Subcutaneous abdominal adipose tissue (tissue), 5 donors: ENCODE measurements around the gene MRPL51.

Experiments used
- H3K27ac ChIP-seq: one replicate; pipeline ENCODE4 v1.7.0; 2013; ENCODE audit warnings: low read depth, mild to moderate bottlenecking, inconsistent platforms, low read length, moderate library complexity
- H3K27me3 ChIP-seq, 5 donors: one replicate each; pipeline ENCODE4 v1.7.0; 2013; ENCODE audit warnings: low read length in 5 of 5, inconsistent platforms in 1 of 5; ENCODE audit not compliant: control insufficient read depth in 5 of 5, insufficient read depth in 4 of 5
- H3K36me3 ChIP-seq, 5 donors: one replicate each; pipeline ENCODE4 v1.7.0; 2013; ENCODE audit warnings: low read length in 5 of 5; ENCODE audit not compliant: control insufficient read depth in 5 of 5, insufficient read depth in 5 of 5
- H3K4me1 ChIP-seq, 5 donors: one replicate each; pipeline ENCODE4 v1.7.0; 2013; ENCODE audit warnings: low read length in 5 of 5, mild to moderate bottlenecking in 3 of 5, moderate library complexity in 1 of 5; ENCODE audit not compliant: control insufficient read depth in 5 of 5, insufficient read depth in 5 of 5
- H3K4me3 ChIP-seq, 5 donors: one replicate each; pipeline ENCODE4 v1.7.0; 2013; ENCODE audit warnings: low read length in 5 of 5, low read depth in 1 of 5
- H3K9ac ChIP-seq, 5 donors: one replicate each; pipeline ENCODE4 v1.7.0; 2013; ENCODE audit warnings: low read length in 5 of 5, mild to moderate bottlenecking in 4 of 5, moderate library complexity in 3 of 5
- H3K9me3 ChIP-seq, 5 donors: one replicate each; pipeline ENCODE4 v1.7.0; 2013; ENCODE audit warnings: low read length in 5 of 5; ENCODE audit not compliant: control insufficient read depth in 5 of 5
- donor health status: healthy.
- donor health status: healthy.
- donor health status: healthy.
- donor health status: healthy.
- donor health status: healthy.

Gene MRPL51

DNA sequence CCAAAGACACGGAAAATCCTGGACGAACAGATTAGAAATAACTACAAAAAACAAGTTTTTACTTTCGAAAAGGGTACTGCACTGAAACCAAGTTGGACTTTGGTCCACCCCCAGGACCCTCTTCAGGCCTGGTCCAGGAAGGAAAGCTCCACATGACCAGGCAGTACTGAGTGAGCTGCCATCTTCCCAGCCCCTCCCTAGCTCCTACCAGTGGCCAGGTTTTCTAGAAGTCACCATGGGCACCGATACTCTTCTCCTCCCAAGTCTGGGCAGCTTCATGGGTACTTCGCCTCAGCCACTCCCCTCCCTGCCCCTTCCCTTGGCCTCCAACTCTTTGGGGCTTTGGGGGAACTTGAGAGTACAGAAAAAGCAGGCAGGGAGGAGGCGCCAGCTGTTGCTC is 29.2 kb downstream of the MRPL51 start:
- no peaks in the 10 kb centered on the region for H3K9me3 ChIP-seq
- no peaks in the 10 kb centered on the region for H3K27me3 ChIP-seq
- H3K36me3 ChIP-seq: peaks cover 7 to 71% (median 61%) of the 10 kb centered on the region in 5 donors
- no peak overlapping the region for H3K4me3 ChIP-seq
- peaks cover 0 to 29% (median 7%) of the 10 kb centered on the region in 5 donors for H3K4me1 ChIP-seq
- no peak overlapping the region for H3K9ac ChIP-seq
- H3K27ac ChIP-seq: no peak overlapping the region

DNA sequence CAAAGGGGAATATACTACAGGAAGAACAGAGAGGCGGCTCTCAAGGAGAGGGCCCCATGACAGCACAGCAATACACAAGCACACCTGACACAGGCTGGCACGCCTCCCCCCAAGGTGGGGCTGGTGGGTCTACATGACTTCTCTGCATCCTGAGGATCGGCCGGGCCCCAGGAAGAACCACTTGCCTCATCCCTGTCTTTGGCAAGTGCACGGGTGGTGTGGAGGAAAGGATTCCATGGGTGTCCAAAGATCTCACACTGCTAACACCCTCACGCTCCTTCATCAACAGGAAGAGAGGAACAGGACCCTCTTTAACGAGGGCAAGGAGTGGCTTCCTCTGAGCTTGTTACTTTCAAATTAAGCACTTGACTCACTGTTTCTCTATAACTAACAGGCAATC is 29.8 kb downstream of the MRPL51 start:
- Histone ChIP-seq H3K9ac (no peak overlapping the region), H3K27ac (no peak overlapping the region), H3K4me1 (peaks cover 0 to 29% (median 5%) of the 10 kb centered on the region in 5 donors)

DNA sequence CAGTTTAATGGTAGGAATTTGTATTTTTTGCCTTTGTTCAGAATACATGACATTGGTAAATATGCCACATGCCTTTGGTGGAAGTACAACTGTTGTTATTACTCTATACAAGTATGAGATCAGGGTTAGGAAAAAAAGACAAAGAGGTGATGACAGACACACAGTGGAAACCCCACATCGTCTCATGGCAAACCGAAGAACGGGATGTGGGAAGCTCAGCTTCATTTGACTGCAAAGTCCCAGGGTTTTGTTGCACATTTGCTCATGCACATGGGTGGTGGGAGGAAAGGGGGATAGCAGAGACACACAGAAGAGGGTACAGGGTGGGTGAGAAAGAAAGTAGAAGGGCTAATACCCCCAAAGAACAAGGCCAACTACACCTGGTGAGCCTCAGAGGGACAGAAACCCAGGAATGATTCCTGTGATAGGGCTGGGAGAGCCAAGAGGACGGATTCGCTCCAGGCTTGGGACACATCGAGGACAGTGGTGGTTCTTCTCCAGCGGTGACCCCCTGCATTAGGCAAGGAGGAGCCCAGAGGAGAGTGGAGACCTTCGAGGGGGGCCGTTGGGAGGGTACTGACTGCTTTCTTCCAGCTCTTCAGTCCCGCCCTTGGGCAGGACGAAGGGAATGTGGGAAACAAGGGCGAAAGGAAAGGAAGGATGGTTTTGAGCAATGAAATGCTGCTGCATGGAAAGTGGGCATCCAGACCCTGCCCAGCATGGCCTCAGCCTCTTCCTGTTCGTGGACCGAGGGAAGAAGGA is 30.6 kb downstream of the MRPL51 start:
- Histone ChIP-seq H3K27ac (no peak overlapping the region), H3K9ac (peak overlapping the region in 1 of 5 donors; percentile 23), H3K4me1 (peaks cover 0 to 29% (median 5%) of the 10 kb centered on the region in 5 donors)

More for the DNA sequence above, 29.8 kb downstream of the MRPL51 start:
- Histone ChIP-seq H3K4me3 (no peak overlapping the region), H3K9me3 (no peaks in the 10 kb centered on the region), H3K36me3 (peaks cover 7 to 78% (median 67%) of the 10 kb centered on the region in 5 donors), H3K27me3 (no peaks in the 10 kb centered on the region)

GRCh38 chr12:6461401-6462233 is 31.4 kb downstream of the MRPL51 start:
- Histone ChIP-seq H3K27ac (no peak overlapping the region), H3K4me1 (peaks cover 0 to 29% (median 5%) of the 10 kb centered on the region in 5 donors), H3K9ac (peak overlapping the region in 1 of 5 donors; percentile 23), H3K9me3 (no peaks in the 10 kb centered on the region), H3K4me3 (no peak overlapping the region), H3K36me3 (peaks cover 7 to 91% (median 80%) of the 10 kb centered on the region in 5 donors), H3K27me3 (no peaks in the 10 kb centered on the region)

More for the DNA sequence above, 30.6 kb downstream of the MRPL51 start:
- Histone ChIP-seq H3K4me3 (no peak overlapping the region), H3K27me3 (no peaks in the 10 kb centered on the region), H3K36me3 (peaks cover 7 to 86% (median 73%) of the 10 kb centered on the region in 5 donors), H3K9me3 (no peaks in the 10 kb centered on the region)

DNA sequence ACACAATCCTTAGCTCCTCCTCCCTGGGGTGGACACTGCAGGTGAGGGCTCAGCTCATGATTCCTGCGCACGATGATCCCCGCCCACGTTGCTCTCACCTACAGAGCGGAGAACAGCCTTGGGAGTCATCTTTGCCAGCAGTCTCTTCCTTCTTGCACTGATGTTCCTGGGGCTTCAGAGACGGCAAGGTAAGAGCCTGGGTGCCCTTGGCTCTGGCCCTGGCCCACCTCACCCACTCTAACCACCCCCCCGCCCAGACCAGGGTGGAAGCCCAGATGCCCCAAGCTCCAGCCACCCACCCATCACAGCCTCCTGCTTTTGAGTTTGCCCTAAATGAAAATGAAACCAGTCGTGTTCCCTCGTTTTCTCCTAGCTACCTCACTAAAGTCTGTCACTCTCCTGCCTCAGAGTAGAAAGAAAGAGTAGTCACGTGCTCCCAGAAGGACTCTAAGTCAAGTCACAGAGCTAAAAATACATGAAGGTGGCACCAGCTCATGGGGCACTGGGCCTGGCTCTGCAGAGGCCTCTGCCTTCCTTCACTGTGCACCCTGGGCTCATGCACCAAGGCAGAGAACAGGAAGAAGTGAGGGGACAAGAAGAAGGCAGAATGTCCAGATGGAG is 32.2 kb downstream of the MRPL51 start:
- Histone ChIP-seq H3K9ac (no peak overlapping the region), H3K9me3 (no peaks in the 10 kb centered on the region), H3K4me3 (no peak overlapping the region), H3K4me1 (peaks cover 0 to 29% (median 5%) of the 10 kb centered on the region in 5 donors), H3K27ac (no peak overlapping the region), H3K36me3 (peaks cover 7 to 88% (median 78%) of the 10 kb centered on the region in 5 donors), H3K27me3 (no peaks in the 10 kb centered on the region)

GRCh38 chr12:6459004-6459337 is 34.1 kb downstream of the MRPL51 start:
- Histone ChIP-seq H3K27me3 (no peaks in the 10 kb centered on the region), H3K36me3 (peaks cover 15 to 86% (median 77%) of the 10 kb centered on the region in 5 donors), H3K9me3 (no peaks in the 10 kb centered on the region), H3K9ac (no peak overlapping the region), H3K27ac (no peak overlapping the region), H3K4me3 (no peak overlapping the region), H3K4me1 (peaks cover 0 to 27% (median 5%) of the 10 kb centered on the region in 5 donors)

DNA sequence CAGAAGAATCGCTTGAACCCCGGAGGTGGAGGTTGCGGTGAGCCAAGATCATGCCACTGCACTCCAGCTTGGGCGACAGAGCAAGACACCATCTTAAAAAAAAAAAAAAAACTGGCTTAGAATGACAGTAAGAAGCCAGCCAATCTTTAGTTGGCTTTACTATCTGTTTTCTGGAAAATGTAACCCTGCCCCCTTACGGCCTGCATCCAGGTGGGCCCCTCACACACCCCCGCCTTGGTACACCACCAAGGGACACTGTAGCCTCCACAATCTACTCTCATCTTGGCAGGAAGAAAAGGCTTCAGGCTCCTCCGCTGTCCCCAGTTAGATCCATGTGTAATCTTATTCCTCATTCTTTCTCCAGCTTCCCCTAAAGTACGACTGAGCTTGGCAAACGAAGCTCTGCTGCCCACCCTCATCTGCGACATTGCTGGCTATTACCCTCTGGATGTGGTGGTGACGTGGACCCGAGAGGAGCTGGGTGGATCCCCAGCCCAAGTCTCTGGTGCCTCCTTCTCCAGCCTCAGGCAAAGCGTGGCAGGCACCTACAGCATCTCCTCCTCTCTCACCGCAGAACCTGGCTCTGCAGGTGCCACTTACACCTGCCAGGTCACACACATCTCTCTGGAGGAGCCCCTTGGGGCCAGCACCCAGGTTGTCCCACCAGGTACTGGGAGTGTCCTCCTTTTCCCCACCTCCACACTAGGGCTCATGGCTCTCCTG is 34.6 kb downstream of the MRPL51 start:
- Histone ChIP-seq H3K4me1 (peaks cover 0 to 28% (median 5%) of the 10 kb centered on the region in 5 donors), H3K4me3 (no peak overlapping the region), H3K36me3 (peaks cover 13 to 86% (median 74%) of the 10 kb centered on the region in 5 donors), H3K27me3 (no peaks in the 10 kb centered on the region), H3K9ac (no peak overlapping the region), H3K27ac (no peak overlapping the region), H3K9me3 (no peaks in the 10 kb centered on the region)

DNA sequence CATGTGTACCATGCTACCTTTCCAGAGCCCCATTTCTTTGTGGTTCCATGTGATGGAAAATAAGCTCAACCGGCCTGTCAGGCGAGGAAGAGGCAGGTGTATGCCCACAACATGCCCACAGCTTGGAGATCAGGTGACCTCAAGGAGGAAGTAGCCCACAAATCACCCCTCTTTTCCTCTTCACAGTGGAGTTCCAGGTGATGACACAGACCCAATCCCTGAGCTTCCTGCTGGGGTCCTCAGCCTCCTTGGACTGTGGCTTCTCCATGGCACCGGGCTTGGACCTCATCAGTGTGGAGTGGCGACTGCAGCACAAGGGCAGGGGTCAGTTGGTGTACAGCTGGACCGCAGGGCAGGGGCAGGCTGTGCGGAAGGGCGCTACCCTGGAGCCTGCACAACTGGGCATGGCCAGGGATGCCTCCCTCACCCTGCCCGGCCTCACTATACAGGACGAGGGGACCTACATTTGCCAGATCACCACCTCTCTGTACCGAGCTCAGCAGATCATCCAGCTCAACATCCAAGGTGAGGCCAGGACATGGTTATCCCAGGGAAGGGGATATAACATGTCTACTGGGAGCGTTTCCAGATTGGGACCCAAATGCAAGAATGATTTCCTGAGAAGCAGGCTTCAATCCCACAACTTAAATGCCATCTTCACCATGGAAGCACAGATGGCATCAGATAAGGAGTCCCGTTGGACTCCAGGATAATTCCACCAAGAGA is 35.7 kb downstream of the MRPL51 start:
- Histone ChIP-seq H3K9ac (no peak overlapping the region), H3K4me1 (peaks cover 5 to 33% (median 15%) of the 10 kb centered on the region in 5 donors), H3K4me3 (no peak overlapping the region), H3K27me3 (no peaks in the 10 kb centered on the region), H3K36me3 (peaks cover 12 to 76% (median 66%) of the 10 kb centered on the region in 5 donors), H3K27ac (no peak overlapping the region), H3K9me3 (no peaks in the 10 kb centered on the region)
